ENCODE measurements around the gene CD3D.
A peak's percentile ranks its signal among the peaks of the same experiment; 100 is the strongest.

CD3D gene

GRCh38 chr11:118353084-118353710 is 10.7 kb upstream of the CD3D start:
- Mint-ChIP-seq H3K9me3 (no peaks in the 10 kb centered on the region), H3K27me3 (peaks cover 7% of the 10 kb centered on the region), H3K27ac (no peak overlapping the region), H3K4me1 (no peaks in the 10 kb centered on the region), H3K36me3 (no peaks in the 10 kb centered on the region), H3K4me3 (no peak overlapping the region)
- no peak for ATAC-seq (ENCODE audit: low read depth)
- peak in 1 of 2 donors; percentile 50 for DNase-seq (ENCODE audit: low spot score in 2 of 2)

GRCh38 chr11:118349475-118349874 is 7.0 kb upstream of the CD3D start:
- peaks cover 14% of the 10 kb centered on the region for H3K27me3 Mint-ChIP-seq
- ATAC-seq (ENCODE audit: low read depth) (no peak), DNase-seq (ENCODE audit: low spot score in 2 of 2) (no peak)
- H3K4me3 Mint-ChIP-seq = no peak overlapping the region
- no peaks in the 10 kb centered on the region for H3K36me3 Mint-ChIP-seq
- H3K4me1 Mint-ChIP-seq = peaks cover 4% of the 10 kb centered on the region
- no peak overlapping the region for H3K27ac Mint-ChIP-seq
- no peaks in the 10 kb centered on the region for H3K9me3 Mint-ChIP-seq

GRCh38 chr11:118343981-118344515 is 1.5 kb upstream of the CD3D start, which contains the start of gene CD3G:
CD3G (plus strand) TSS chr11:118344344; CDS start chr11:118344424, 80 bp downstream.
- Mint-ChIP-seq H3K27ac (no peak within 1 kb of the TSS), H3K36me3 (no peaks in the 10 kb centered on the region), H3K4me1 (peaks cover 4% of the 10 kb centered on the region), H3K9me3 (no peaks in the 10 kb centered on the region), H3K4me3 (no peak within 1 kb of the TSS), H3K27me3 (peaks cover 9% of the 10 kb centered on the region)
- DNase-seq (ENCODE audit: low spot score in 2 of 2) (no peak), ATAC-seq (ENCODE audit: low read depth) (no peak)

GRCh38 chr11:118343248-118343647 is 743 bp upstream of the CD3D start:
- Mint-ChIP-seq H3K27ac (no peak overlapping the region), H3K36me3 (no peaks in the 10 kb centered on the region), H3K4me1 (peaks cover 10% of the 10 kb centered on the region), H3K4me3 (no peak overlapping the region), H3K27me3 (peaks cover 7% of the 10 kb centered on the region), H3K9me3 (no peaks in the 10 kb centered on the region)
- ATAC-seq (ENCODE audit: low read depth) = no peak
- no peak for DNase-seq (ENCODE audit: low spot score in 2 of 2)

- H3K27me3 Mint-ChIP-seq = peaks cover 7% of the 10 kb centered on the region
- no peaks in the 10 kb centered on the region for H3K9me3 Mint-ChIP-seq
- ATAC-seq (ENCODE audit: low read depth) (no peak), DNase-seq (ENCODE audit: low spot score in 2 of 2) (no peak)
- peaks cover 10% of the 10 kb centered on the region for H3K4me1 Mint-ChIP-seq
- H3K36me3 Mint-ChIP-seq = no peaks in the 10 kb centered on the region
- no peak overlapping the region for H3K27ac Mint-ChIP-seq
- H3K4me3 Mint-ChIP-seq = no peak overlapping the region
Measured at GRCh38 chr11:118341815-118342489, 553 bp downstream of the CD3D start.

GRCh38 chr11:118341261-118341660 is 1.2 kb downstream of the CD3D start:
- Mint-ChIP-seq H3K27me3 (peaks cover 7% of the 10 kb centered on the region), H3K36me3 (no peaks in the 10 kb centered on the region), H3K4me3 (no peak overlapping the region), H3K27ac (no peak overlapping the region), H3K4me1 (peaks cover 10% of the 10 kb centered on the region), H3K9me3 (no peaks in the 10 kb centered on the region)
- no peak for DNase-seq (ENCODE audit: low spot score in 2 of 2)
- no peak for ATAC-seq (ENCODE audit: low read depth)

- Mint-ChIP-seq H3K4me1 (peaks cover 8% of the 10 kb centered on the region), H3K9me3 (no peaks in the 10 kb centered on the region), H3K36me3 (no peaks in the 10 kb centered on the region), H3K27ac (no peak overlapping the region), H3K27me3 (peaks cover 5% of the 10 kb centered on the region), H3K4me3 (no peak overlapping the region)
- DNase-seq (ENCODE audit: low spot score in 2 of 2) (no peak), ATAC-seq (ENCODE audit: low read depth) (no peak)
Measured at GRCh38 chr11:118340449-118340848, 2.1 kb downstream of the CD3D start.

- no peak overlapping the region for H3K27ac Mint-ChIP-seq
- H3K27me3 Mint-ChIP-seq = no peaks in the 10 kb centered on the region
- peaks cover 6% of the 10 kb centered on the region for H3K4me1 Mint-ChIP-seq
- no peak overlapping the region for H3K4me3 Mint-ChIP-seq
- ATAC-seq (ENCODE audit: low read depth) (no peak), DNase-seq (ENCODE audit: low spot score in 2 of 2) (no peak)
- no peaks in the 10 kb centered on the region for H3K36me3 Mint-ChIP-seq
- no peaks in the 10 kb centered on the region for H3K9me3 Mint-ChIP-seq
Measured at GRCh38 chr11:118339281-118339961, 3.1 kb downstream of the CD3D start.

GRCh38 chr11:118338637-118339061 is 3.9 kb downstream of the CD3D start:
- H3K9me3 Mint-ChIP-seq = no peaks in the 10 kb centered on the region
- no peak for DNase-seq (ENCODE audit: low spot score in 2 of 2)

GRCh38 chr11:118334745-118335144 is 7.8 kb downstream of the CD3D start:
- no peak for ATAC-seq (ENCODE audit: low read depth)
- DNase-seq (ENCODE audit: low spot score in 2 of 2) = no peak
- H3K4me1 Mint-ChIP-seq = peaks cover 6% of the 10 kb centered on the region

More at GRCh38 chr11:118338637-118339061, 3.9 kb downstream of the CD3D start:
- peaks cover 6% of the 10 kb centered on the region for H3K4me1 Mint-ChIP-seq
- peak; percentile 54 for ATAC-seq (ENCODE audit: low read depth)
- no peaks in the 10 kb centered on the region for H3K36me3 Mint-ChIP-seq
- no peaks in the 10 kb centered on the region for H3K27me3 Mint-ChIP-seq
- H3K27ac Mint-ChIP-seq = peak overlapping the region; percentile 33
- H3K4me3 Mint-ChIP-seq = peak overlapping the region; percentile 57

GRCh38 chr11:118328745-118329144 is 13.8 kb downstream of the CD3D start:
- Mint-ChIP-seq H3K27ac (no peak overlapping the region), H3K9me3 (peaks cover 4% of the 10 kb centered on the region), H3K36me3 (peaks cover 2% of the 10 kb centered on the region), H3K4me1 (no peaks in the 10 kb centered on the region), H3K27me3 (peaks cover 3% of the 10 kb centered on the region), H3K4me3 (no peak overlapping the region)
- DNase-seq (ENCODE audit: low spot score in 2 of 2) = no peak
- ATAC-seq (ENCODE audit: low read depth) = no peak

More at GRCh38 chr11:118334745-118335144, 7.8 kb downstream of the CD3D start:
- no peak overlapping the region for H3K27ac Mint-ChIP-seq
- no peaks in the 10 kb centered on the region for H3K27me3 Mint-ChIP-seq
- H3K9me3 Mint-ChIP-seq = no peaks in the 10 kb centered on the region
- no peaks in the 10 kb centered on the region for H3K36me3 Mint-ChIP-seq
- no peak overlapping the region for H3K4me3 Mint-ChIP-seq

GRCh38 chr11:118325283-118325682 is 17.2 kb downstream of the CD3D start:
- H3K4me3 Mint-ChIP-seq = no peak overlapping the region
- H3K36me3 Mint-ChIP-seq = peaks cover 2% of the 10 kb centered on the region
- H3K4me1 Mint-ChIP-seq = peaks cover 16% of the 10 kb centered on the region
- no peak overlapping the region for H3K27ac Mint-ChIP-seq
- peaks cover 3% of the 10 kb centered on the region for H3K27me3 Mint-ChIP-seq
- ATAC-seq (ENCODE audit: low read depth) (no peak), DNase-seq (ENCODE audit: low spot score in 2 of 2) (no peak)
- peaks cover 4% of the 10 kb centered on the region for H3K9me3 Mint-ChIP-seq

GRCh38 chr11:118322721-118323120 is 19.8 kb downstream of the CD3D start:
- no peaks in the 10 kb centered on the region for H3K36me3 Mint-ChIP-seq
- no peak overlapping the region for H3K4me3 Mint-ChIP-seq
- peaks cover 3% of the 10 kb centered on the region for H3K27me3 Mint-ChIP-seq
- H3K9me3 Mint-ChIP-seq = no peaks in the 10 kb centered on the region
- DNase-seq (ENCODE audit: low spot score in 2 of 2) (no peak), ATAC-seq (ENCODE audit: low read depth) (no peak)
- H3K4me1 Mint-ChIP-seq = peaks cover 32% of the 10 kb centered on the region
- no peak overlapping the region for H3K27ac Mint-ChIP-seq
